KMS-11 (cell line): Measurements from ENCODE around the gene TFB2M.

Source experiments
- H2AFZ ChIP-seq: fragments of 200-600 bp; sonication (generic); 2 replicates; pipeline ENCODE4 v1.6.1; 2016; ENCODE audit warnings: antibody characterized with exemption, mixed run types, low read depth
- H3K27ac ChIP-seq: fragments of 200-600 bp; sonication (generic); 2 replicates; pipeline ENCODE4 v1.6.1; 2016; ENCODE audit warnings: mild to moderate bottlenecking, mixed run types
- H3K27me3 ChIP-seq: fragments of 200-600 bp; sonication (generic); 2 replicates; pipeline ENCODE4 v1.6.1; 2017; ENCODE audit warnings: mild to moderate bottlenecking, low read depth, mixed run types, moderate library complexity; ENCODE audit not compliant: insufficient read depth
- H3K36me3 ChIP-seq: fragments of 200-600 bp; sonication (generic); 2 replicates; pipeline ENCODE4 v1.6.1; 2017; ENCODE audit warnings: mild to moderate bottlenecking, mixed run types; ENCODE audit not compliant: insufficient read depth
- H3K4me1 ChIP-seq: fragments of 200-600 bp; sonication (generic); 2 replicates; pipeline ENCODE4 v1.6.1; 2016; ENCODE audit warnings: mild to moderate bottlenecking, low read depth, mixed run types; ENCODE audit not compliant: poor library complexity, severe bottlenecking
- H3K4me2 ChIP-seq: fragments of 200-600 bp; sonication (generic); 2 replicates; pipeline ENCODE4 v1.7.0; 2016; ENCODE audit warnings: mild to moderate bottlenecking, mixed run types
- H3K4me3 ChIP-seq: fragments of 200-600 bp; sonication (generic); IDR thresholded peaks from 2 replicates; pipeline ENCODE4 v1.6.1; 2017; ENCODE audit warnings: low read depth, low read length, mixed read lengths; ENCODE audit not compliant: insufficient read depth
- H3K79me2 ChIP-seq: fragments of 200-600 bp; sonication (generic); 2 replicates; pipeline ENCODE4 v1.6.1; 2016; ENCODE audit warnings: low read depth, mixed run types; ENCODE audit not compliant: insufficient read depth
- H3K9ac ChIP-seq: fragments of 200-600 bp; sonication (generic); 2 replicates; pipeline ENCODE4 v1.6.1; 2016; ENCODE audit warnings: mild to moderate bottlenecking, mixed run types
- H4K20me1 ChIP-seq: fragments of 200-600 bp; sonication (generic); 2 replicates; pipeline ENCODE4 v1.6.1; 2016; ENCODE audit warnings: mild to moderate bottlenecking, mixed run types; ENCODE audit not compliant: insufficient read depth
- TF ChIP-seq, protein P1 (sequence below): fragments of 200-600 bp; sonication (generic); conservative IDR thresholded peaks from 2 replicates; pipeline ENCODE4 v1.6.1; 2017; ENCODE audit warnings: low read depth, mild to moderate bottlenecking, antibody characterized with exemption, low read length, moderate library complexity, mixed read lengths

TFB2M gene

GRCh38 chr1:246587032-246587431 is 21.0 kb upstream of the TFB2M start:
- no peak overlapping the region for H2AFZ ChIP-seq
- H4K20me1 ChIP-seq: no peaks in the 10 kb centered on the region
- H3K4me2 ChIP-seq: no peak overlapping the region
- H3K4me1 ChIP-seq: peaks cover 21% of the 10 kb centered on the region
- no peaks in the 10 kb centered on the region for H3K36me3 ChIP-seq
- TF ChIP-seq, protein P1, sequence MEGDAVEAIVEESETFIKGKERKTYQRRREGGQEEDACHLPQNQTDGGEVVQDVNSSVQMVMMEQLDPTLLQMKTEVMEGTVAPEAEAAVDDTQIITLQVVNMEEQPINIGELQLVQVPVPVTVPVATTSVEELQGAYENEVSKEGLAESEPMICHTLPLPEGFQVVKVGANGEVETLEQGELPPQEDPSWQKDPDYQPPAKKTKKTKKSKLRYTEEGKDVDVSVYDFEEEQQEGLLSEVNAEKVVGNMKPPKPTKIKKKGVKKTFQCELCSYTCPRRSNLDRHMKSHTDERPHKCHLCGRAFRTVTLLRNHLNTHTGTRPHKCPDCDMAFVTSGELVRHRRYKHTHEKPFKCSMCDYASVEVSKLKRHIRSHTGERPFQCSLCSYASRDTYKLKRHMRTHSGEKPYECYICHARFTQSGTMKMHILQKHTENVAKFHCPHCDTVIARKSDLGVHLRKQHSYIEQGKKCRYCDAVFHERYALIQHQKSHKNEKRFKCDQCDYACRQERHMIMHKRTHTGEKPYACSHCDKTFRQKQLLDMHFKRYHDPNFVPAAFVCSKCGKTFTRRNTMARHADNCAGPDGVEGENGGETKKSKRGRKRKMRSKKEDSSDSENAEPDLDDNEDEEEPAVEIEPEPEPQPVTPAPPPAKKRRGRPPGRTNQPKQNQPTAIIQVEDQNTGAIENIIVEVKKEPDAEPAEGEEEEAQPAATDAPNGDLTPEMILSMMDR: no peak
- no peak overlapping the region for H3K4me3 ChIP-seq
- no peak overlapping the region for H3K27ac ChIP-seq
- peaks cover 5% of the 10 kb centered on the region; the same call in 1 of the 2 replicates for H3K79me2 ChIP-seq
- no peaks in the 10 kb centered on the region for H3K27me3 ChIP-seq
- no peak overlapping the region for H3K9ac ChIP-seq

DNA sequence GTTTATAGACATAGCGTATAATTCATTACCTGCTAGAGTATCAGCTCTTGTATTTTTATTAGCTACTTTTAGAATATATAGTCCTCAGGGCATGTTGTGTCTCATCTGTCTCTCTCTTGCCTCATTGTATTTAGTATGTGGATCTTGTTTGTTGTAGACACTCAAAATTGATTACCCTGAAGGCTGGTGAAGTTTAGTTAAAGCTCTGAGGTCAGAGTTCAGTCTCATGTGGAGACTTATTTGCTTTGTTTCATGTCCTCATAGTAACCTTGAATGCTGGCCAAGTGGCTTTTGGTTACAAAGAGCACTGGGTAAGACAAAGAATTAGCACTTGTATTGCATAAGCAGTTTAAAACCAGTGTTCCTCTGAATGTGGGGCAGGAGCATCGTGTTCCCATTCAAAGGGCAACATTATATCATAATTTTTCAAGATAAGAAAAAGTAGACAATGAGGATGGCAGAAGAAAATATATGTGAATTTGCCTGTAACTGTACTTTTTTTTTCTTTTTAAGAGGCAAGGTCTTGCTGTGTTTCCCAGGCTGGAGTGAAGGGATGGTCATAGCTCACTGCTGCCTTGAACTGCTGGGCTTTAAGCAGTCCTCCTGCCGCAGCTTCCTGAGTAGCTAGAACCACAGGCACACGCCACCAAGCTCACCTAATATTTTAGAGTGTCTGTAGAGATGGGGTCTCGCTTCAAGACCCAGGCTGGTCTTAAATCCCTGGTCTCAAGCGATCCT is 17.6 kb upstream of the TFB2M start:
- no peaks in the 10 kb centered on the region for H3K36me3 ChIP-seq

DNA sequence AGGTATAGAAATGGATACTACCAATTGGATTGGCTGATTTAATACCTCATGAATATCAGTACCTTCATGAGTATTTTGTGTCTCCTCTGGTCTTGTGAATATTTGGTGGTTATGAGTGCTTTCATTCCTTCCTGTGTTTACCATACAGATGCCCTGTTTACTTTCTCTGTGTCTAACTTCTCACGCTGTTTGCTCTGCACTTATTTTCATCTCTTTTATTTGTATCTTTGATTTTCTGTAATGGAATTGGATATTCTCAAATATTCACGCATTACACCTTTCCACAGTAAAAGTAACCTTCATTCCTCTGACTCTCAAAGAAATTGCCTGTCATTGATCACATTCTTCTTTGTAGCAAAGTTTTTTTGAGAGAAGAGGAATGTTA is 17.0 kb upstream of the TFB2M start:
- H3K4me1 ChIP-seq: peaks cover 8% of the 10 kb centered on the region
- no peak overlapping the region for H3K27ac ChIP-seq
- H3K36me3 ChIP-seq: no peaks in the 10 kb centered on the region
- TF ChIP-seq, protein P1: no peak
- H2AFZ ChIP-seq: no peak overlapping the region
- H3K9ac ChIP-seq: no peak overlapping the region
- no peaks in the 10 kb centered on the region for H3K27me3 ChIP-seq
- no peak overlapping the region for H3K4me2 ChIP-seq
- H3K79me2 ChIP-seq: peaks cover 14% of the 10 kb centered on the region; the same call in 1 of the 2 replicates
- H3K4me3 ChIP-seq: no peak overlapping the region
- no peaks in the 10 kb centered on the region for H4K20me1 ChIP-seq

More for the DNA sequence above, 17.6 kb upstream of the TFB2M start:
- Histone ChIP-seq H2AFZ (no peak overlapping the region), H4K20me1 (no peaks in the 10 kb centered on the region), H3K79me2 (peaks cover 12% of the 10 kb centered on the region; the same call in 1 of the 2 replicates), H3K9ac (no peak overlapping the region), H3K27me3 (no peaks in the 10 kb centered on the region), H3K27ac (no peak overlapping the region), H3K4me3 (no peak overlapping the region), H3K4me2 (no peak overlapping the region), H3K4me1 (peaks cover 7% of the 10 kb centered on the region)
- TF ChIP-seq, protein P1: no peak

- no peak overlapping the region for H3K4me2 ChIP-seq
- H3K4me3 ChIP-seq: no peak overlapping the region
- no peak overlapping the region for H2AFZ ChIP-seq
- peaks cover 14% of the 10 kb centered on the region for H3K4me1 ChIP-seq
- H3K9ac ChIP-seq: no peak overlapping the region
- no peaks in the 10 kb centered on the region for H3K36me3 ChIP-seq
- TF ChIP-seq, protein P1: no peak
- no peaks in the 10 kb centered on the region for H4K20me1 ChIP-seq
- no peak overlapping the region for H3K27ac ChIP-seq
- H3K27me3 ChIP-seq: no peaks in the 10 kb centered on the region
- H3K79me2 ChIP-seq: peaks cover 14% of the 10 kb centered on the region; the same call in 1 of the 2 replicates
These were observed 16.4 kb upstream of the TFB2M start for GRCh38 chr1:246582301-246583055.
